Suppressor macrophage (primary cell): ENCODE data around the gene OR2A2.

Experiments
- DNase-seq, 4 experiments: peaks; one replicate each; pipeline ENCODE4 v3.0.0-alpha.2; 2020 to 2022

The OR2A2 gene

GRCh38 chr7:144144426-144144825 is 35.0 kb downstream of the OR2A2 start:
- DNase-seq = no peak

- DNase-seq = no peak
These were observed 38.9 kb downstream of the OR2A2 start for GRCh38 chr7:144148224-144148827.

GRCh38 chr7:144158861-144159260 is 49.5 kb downstream of the OR2A2 start:
- DNase-seq = no peak
